Transverse colon (tissue), 3 donors: ENCODE data around the gene MAP4K3.

Experiments
- CTCF ChIP-seq, 5 experiments: fragments of 200-600 bp in 3 of 5; fragments of 450-650 bp in 2 of 5; sonication (generic) in 3 of 5; IDR thresholded peaks; 1 replicate in 2 of 5; 2 replicates in 3 of 5; pipeline ENCODE4 v1.5.1; 2016 to 2017; ENCODE audit warnings: antibody characterized with exemption in 5 of 5, inconsistent platforms in 3 of 5, mild to moderate bottlenecking in 2 of 5, moderate library complexity in 1 of 5
- EP300 ChIP-seq: sonication (generic); formaldehyde crosslinking; IDR thresholded peaks from one replicate; pipeline ENCODE4 v1.6.1; 2017; ENCODE audit warnings: antibody characterized with exemption, low read depth

- TF ChIP-seq CTCF (IDR thresholded peaks at IDR 0.05) (no peak), EP300 (no peak)
These were observed 14.4 kb downstream of the MAP4K3 start for GRCh38 chr2:39422700-39423099.
